Inflammatory macrophage treated with lipopolysaccharide for 4 hours (primary cell): ENCODE measurements around the gene GZMB.
"Not testable (repeated sequence)": the region's sequence is repeated elsewhere in the genome, so short reads cannot be mapped to it uniquely, and the experiment has no call there.

Source experiments
- DNase-seq: peaks from one replicate; pipeline ENCODE4 v3.0.0-alpha.2; 2020

Gene GZMB, protein sequence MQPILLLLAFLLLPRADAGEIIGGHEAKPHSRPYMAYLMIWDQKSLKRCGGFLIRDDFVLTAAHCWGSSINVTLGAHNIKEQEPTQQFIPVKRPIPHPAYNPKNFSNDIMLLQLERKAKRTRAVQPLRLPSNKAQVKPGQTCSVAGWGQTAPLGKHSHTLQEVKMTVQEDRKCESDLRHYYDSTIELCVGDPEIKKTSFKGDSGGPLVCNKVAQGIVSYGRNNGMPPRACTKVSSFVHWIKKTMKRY

GRCh38 chr14:24634158-24634557 is at the start of gene GZMB:
Gene GZMB, minus strand, starts transcription at chr14:24634190. Its CDS starts 30 bp downstream, at chr14:24634160.
- DNase-seq = peak; percentile 18

DNA sequence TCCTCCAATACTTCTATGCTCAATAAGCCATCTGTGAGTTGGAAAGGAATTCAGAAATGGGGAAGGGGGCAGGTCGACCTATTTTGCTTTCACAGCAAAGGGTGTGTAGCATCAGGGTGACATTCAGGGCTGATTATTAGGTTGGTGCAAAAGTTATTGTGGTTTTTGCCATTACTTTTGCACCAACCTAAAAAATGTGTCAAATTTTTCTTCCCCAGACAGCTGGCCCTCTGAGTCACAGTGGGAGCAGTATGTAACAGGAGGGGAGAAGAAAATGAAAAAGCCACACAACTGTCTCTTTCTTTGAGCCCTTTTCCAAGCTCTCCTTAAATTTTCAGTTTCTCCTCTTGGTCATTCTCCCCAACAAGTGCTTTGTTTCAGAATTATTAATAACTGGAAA is 47.1 kb upstream of the GZMB start:
- DNase-seq = no peak

DNA sequence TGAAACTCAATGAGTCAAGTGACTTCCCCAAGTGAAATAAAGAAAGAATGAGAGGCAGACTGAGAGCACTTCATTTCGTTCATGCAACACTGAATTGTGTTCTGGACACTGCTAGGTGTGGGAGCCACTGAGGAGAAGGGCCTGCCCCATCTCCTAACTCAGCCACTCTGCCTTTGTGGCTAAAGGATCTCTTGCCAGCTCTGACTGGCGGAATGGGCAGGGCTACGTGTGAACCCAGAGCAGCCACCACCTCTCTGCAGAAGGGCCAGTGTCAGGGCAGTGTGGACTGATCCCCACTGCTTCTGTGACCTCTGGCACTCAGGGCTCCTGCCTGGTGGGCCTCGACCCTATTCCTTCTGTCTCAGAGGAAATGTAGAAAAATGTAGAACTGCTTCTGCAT is 46.5 kb upstream of the GZMB start:
- DNase-seq = no peak

- DNase-seq = no peak
These were observed 45.4 kb upstream of the GZMB start for GRCh38 chr14:24679248-24679961.

- DNase-seq = peak; percentile 89
These were observed 44.8 kb upstream of the GZMB start for GRCh38 chr14:24678801-24679247.

GRCh38 chr14:24677956-24678355 is 44.0 kb upstream of the GZMB start:
- DNase-seq = no peak

DNA sequence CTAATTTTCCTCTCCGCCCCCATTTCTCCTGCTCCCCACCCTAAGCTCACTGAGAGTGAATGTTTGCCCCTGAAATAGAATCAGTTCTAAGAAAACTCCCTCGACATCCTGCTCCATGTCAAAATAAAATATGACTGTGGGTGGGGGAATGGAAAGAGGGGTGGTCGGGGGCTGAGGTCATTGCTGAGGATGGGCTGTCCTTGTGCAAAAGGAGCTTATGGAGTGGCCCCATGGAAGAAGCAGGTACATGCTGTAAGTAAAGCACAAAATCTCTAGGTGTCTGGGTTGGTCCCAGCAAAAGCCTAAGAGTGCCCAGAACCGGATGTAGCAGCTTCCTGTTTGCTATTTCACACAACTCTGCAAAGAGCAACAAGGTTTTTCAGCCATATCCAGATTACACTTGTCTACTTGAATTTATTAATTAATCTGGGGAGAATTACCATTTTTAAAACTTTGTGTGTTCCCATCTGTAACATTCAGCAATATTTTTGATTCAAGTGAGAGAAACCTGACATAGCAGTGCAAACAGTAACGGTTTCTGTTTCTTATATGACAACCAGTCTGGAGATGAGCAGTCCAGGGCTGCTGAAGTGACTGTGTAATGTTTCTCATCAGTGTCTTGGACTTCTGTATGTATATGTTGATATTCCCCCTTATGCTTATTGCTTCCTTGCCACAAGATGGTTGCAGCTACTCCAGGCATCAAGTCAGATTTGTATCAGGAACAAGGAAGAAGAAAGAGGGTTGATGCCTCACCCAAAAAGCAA is 40.4 kb upstream of the GZMB start:
- DNase-seq = peak; percentile 42

GRCh38 chr14:24673534-24674203 is 39.7 kb upstream of the GZMB start:
- peak; percentile 22 for DNase-seq

DNA sequence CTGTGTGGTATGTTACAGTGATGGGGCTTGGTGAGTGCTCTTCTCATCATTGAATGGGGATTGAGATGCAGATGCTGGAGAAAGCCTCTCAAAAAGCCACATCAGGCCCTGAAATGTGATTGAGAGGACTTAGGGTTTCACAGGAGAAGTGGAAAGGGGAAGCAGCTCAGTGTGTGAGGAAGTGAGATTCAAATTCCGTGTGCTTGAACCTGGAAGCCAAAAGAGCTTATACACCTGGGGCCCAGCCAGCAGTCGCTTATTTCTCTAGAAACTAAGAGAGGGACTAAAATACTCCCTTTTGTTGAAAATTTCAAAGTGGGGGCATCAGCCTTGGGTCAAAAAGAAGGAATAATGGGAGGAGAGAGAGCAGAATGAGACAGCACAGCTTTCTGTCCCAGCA is 39.1 kb upstream of the GZMB start:
- peak; percentile 49 for DNase-seq

- DNase-seq = no peak
These were observed 36.6 kb upstream of the GZMB start for GRCh38 chr14:24670594-24670993.

- no peak for DNase-seq
These were observed 35.7 kb upstream of the GZMB start for GRCh38 chr14:24669651-24670050.

DNA sequence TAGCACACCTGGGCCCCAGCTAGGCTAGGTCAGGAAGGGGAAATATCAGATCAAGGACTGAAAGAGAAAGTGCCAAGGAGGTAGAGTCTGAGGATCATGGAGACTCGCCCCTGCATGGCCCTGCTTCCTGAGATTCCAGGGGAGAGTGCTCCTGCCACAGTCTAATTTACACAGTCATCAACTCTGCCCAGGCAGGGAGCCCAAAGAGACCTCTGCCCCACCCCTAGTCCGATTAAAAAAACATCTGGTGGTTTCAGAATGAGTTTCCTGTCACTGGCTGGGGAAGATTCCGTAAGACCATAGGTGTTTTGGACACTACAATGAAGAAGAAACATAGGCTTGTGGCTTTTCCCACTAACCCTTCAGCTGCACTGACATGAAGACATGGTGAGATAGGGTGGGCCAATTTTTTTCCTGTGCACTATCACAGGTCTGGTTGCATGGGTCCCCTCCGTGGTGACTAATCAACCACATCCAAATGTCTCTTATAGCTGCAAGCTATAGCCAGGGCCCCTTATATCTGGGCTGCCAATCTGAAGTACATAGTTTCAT is 31.5 kb upstream of the GZMB start:
- DNase-seq = no peak

GRCh38 chr14:24664366-24664765 is 30.4 kb upstream of the GZMB start:
- no peak for DNase-seq

DNA sequence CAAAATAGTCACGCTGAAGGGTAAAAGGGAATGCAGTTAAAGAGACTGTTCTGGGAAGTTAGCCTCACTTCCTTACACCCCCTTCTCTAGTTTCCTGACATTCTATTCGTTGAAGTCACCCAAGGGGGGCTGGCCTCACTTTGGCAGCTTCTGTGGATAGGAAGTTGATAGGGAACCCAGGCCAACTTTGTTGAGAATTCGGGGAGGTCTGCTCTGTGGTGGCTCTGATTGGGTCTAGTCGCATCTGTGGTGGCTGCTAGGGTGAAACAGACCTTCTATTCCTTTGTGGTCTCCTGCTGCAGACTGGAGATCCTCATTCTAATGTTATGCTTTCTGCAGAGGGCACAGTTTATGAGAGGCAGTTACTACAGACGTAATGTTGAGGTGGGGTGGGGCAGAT is 28.8 kb upstream of the GZMB start:
- DNase-seq = no peak

DNA sequence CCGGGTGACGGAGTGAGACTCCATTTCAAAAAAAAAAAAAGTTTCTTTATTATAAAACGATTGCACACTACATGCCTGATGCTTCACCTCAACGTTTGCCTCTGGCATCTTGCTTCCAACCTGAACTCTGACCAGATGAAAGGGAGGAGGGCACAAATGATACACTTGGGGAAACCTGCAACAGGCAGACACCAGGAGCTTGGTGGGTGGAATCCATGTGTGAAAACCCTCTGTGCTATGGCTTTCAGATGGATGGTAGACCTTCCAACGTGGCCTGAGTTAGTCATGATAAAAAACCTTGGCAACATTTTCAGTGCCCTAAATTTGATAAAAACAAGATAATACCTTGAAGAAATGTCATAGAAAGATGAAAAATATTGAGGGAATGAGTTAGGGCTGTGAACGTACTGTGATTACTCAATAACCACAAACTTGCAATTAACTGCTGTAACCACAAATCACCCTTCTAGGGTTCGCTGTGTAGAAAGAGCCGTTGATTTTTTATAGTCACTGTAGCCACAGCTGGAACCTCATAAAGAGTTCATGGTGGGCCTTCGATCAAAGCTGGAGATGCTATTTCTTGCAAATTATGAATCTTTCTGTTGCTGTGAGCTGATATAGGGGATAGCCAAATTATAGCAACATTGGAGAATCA is 26.1 kb upstream of the GZMB start:
- no peak for DNase-seq

- not testable (repeated sequence) for DNase-seq
These were observed 14.4 kb upstream of the GZMB start for GRCh38 chr14:24648361-24648760.

- DNase-seq = no peak
These were observed 5.9 kb upstream of the GZMB start for GRCh38 chr14:24639905-24640304.

DNA sequence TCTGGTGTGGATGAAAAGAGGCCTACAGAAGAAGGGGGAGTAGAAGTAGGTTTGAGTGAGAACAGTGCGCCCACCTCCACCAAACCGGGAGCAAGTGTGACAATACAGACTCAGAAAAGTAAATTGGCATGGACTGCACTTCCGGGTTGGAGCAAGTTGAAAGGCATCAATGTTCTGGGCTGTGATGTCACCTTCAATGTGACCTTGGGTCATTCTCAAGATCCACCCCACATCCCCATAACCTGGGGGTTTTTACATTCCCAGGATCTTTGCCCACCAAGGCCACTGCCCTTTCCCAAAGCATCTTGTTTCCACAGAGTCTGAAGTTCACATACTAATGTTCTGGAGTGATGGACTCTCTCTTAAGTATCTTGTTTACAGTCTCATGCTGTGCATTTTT is 5.3 kb upstream of the GZMB start:
- DNase-seq = no peak

GRCh38 chr14:24633353-24633752 is 637 bp downstream of the GZMB start:
- DNase-seq = no peak

GRCh38 chr14:24632761-24633160 is 1.2 kb downstream of the GZMB start:
- DNase-seq = no peak

DNA sequence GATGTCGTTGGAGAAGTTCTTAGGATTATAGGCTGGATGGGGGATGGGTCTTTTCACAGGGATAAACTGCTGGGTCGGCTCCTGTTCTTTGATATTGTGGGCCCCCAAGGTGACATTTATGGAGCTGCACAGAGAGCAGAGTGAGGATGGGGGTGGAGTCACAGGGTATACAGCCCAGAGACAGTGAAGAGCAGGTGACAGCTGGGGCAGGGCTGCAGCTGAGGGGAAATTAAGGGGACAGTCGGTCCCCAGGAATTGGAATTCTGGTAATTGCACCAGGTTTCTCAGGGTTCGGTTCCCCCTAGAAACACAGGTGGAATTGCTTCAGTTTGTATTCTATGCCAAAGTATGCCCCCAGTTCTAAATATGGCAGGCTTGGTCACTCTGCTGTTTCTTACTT is 1.7 kb downstream of the GZMB start:
- DNase-seq = no peak

DNA sequence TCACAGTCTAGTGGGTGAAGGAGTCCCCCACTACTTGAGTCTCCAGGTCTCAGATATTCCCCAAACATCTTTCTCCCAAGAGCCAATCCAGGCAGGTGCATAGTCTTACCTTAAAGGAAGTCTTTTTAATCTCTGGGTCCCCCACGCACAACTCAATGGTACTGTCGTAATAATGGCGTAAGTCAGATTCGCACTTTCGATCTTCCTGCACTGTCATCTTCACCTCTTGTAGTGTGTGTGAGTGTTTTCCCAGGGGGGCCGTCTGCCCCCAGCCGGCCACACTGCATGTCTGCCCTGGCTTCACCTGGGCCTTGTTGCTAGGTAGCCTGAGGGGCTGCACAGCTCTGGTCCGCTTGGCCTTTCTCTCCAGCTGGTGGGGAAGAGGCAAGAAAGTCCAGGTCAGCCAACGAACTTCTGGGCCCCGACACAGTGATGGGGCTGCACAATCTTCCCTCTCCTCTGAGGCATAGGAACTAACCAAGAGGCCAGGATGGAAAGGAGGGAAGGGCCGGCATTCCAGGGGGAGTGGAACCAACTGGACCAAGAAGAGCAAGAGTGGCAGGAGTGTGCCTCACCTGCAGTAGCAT is 2.1 kb downstream of the GZMB start:
- no peak for DNase-seq
